ENCODE data around the gene TAF10.

DNA sequence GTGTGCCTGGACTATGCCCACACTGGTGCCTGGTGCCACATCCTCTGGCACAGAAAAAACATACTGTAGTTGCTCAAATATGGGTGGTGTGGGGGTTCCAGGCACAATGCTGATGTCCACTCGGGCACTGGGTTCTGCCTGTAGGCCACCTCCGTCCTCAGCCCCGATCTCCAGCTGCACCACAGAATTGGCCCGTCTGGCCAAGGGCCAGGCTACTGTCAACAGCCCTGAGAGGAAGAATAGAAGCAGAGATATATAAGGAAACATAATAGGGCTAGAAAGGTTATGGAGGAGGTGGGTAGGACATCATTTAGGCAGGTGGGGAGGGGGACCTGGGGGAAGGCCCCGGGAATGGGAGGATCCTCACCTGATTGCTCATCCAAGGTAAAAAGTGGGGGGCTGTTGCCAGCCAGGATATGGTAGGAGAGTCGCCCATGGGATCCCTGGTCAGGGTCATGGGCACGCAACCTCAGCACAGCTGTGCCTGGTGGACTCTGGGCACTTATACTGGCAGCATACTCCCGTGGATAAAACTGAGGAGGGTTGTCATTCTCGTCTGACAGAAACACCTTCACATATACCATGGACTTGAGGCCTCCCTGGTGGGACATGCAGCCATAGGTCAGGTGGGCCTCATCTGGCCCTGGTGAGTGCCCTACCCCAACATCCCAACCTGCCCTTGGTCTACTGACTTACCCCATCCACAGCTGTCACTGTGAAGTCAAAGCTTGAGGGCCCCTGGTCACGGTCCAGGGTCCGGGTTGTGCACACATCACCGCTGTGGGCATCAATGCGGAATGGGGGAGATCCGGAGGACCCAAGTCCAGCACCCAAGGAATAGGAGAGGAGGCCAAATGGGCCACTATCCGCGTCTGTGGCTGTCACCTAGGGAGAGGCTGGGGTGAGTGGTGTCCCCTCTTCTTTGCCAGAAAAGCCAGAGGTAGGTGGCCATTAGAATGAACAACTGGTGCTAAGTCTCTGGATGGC, 21.7 kb upstream of the TAF10 start:
- TF ChIP-seq ZFX (IDR thresholded peaks at IDR 0.05) (no peak), CTCF (conservative IDR thresholded peaks at IDR 0.05) (no peak)

All from C4-2B (cell line).